HCT116 (cell line): ENCODE results near the gene RBM12. TPM values are rescaled to one million over a fixed set of nuclear protein-coding genes. Genes with fewer than 3 reads are reported as not detected.

ENCODE experiments used
- ATAC-seq: fragments of 200-7000 bp; cut with Tn5 transposase; 2 replicates; pipeline ENCODE4 v1.9.1; 2020; ENCODE audit warnings: mild to moderate bottlenecking, moderate library complexity
- BruUV-seq: library from RNA; stranded (reverse); fragments of 400-500 nt; replicated peaks from 2 replicates; lab custom pipeline; 2021; lab: Mats Ljungman, UMichigan
- CTCF ChIA-PET: fragments of 300-600 bp; sonication (Branson Sonifier 250); formaldehyde crosslinking; loops from one replicate; lab custom pipeline; 2021; ENCODE audit warnings: antibody characterized with exemption; lab: Charles Lee
- POLR2A ChIA-PET: fragments of 300-600, 350-600 bp; sonication (Branson Sonifier 250); formaldehyde crosslinking; loops from one replicate; lab custom pipeline; 2021; ENCODE audit warnings: antibody characterized with exemption; lab: Charles Lee
- RAD21 ChIA-PET, 2 experiments: fragments of 300-600 bp; sonication (Branson Sonifier 250); formaldehyde crosslinking; loops; one replicate each; lab custom pipeline; 2023; ENCODE audit warnings: low total read pairs in 2 of 2; ENCODE audit not compliant: uncharacterized antibody in 2 of 2, unreplicated experiment in 2 of 2, low non-redundant PET in 1 of 2; lab: Charles Lee
- DNase-seq: peaks from one replicate; pipeline ENCODE4 v3.0.0-alpha.2; 2010; ENCODE audit warnings: low read depth, low spot score
- H2AFZ ChIP-seq: fragments of 200-600 bp; shearing (Covaris generic), sonication (generic); 2 replicates; pipeline ENCODE4 v1.6.1; 2017; ENCODE audit warnings: low read depth, mixed run types, mixed read lengths, antibody characterized with exemption, low read length; ENCODE audit not compliant: poor library complexity, severe bottlenecking
- H3K27ac ChIP-seq: 2 replicates; pipeline ENCODE4 v1.5.1; 2012; ENCODE audit warnings: low read depth, low read length
- H3K27me3 ChIP-seq: fragments of 200-600 bp; sonication (generic); 2 replicates; pipeline ENCODE4 v1.6.1; 2016; ENCODE audit warnings: mixed run types, low read length, mixed read lengths; ENCODE audit not compliant: insufficient read depth
- H3K36me3 ChIP-seq, 2 experiments: fragments of 200-500 bp in 1 of 2; fragments of 200-600 bp in 1 of 2; sonication (Bioruptor generic) in 1 of 2; sonication (generic) in 1 of 2; 2 replicates each; pipeline versions ENCODE4 v1.5.1 to v1.6.1; 2014 to 2016; ENCODE audit warnings: low read length in 2 of 2, inconsistent platforms in 1 of 2, mixed read lengths in 1 of 2, mixed run types in 1 of 2; ENCODE audit not compliant: insufficient read depth in 2 of 2, control insufficient read depth in 1 of 2
- H3K4me1 ChIP-seq, 2 experiments: fragments of 200-600 bp in 1 of 2; sonication (generic) in 1 of 2; 2 replicates each; pipeline versions ENCODE4 v1.5.1 to v1.6.1; 2012 to 2017; ENCODE audit warnings: low read length in 2 of 2, inconsistent platforms in 1 of 2, mild to moderate bottlenecking in 1 of 2, mixed read lengths in 1 of 2, mixed run types in 1 of 2, moderate library complexity in 1 of 2; ENCODE audit not compliant: insufficient read depth in 2 of 2, control insufficient read depth in 1 of 2
- H3K4me2 ChIP-seq: fragments of 200-600 bp; sonication (generic); 2 replicates; pipeline ENCODE4 v1.6.1; 2017; ENCODE audit warnings: mixed run types, low read length, mixed read lengths
- H3K4me3 ChIP-seq, 2 experiments: fragments of 200-600 bp in 1 of 2; sonication (generic) in 1 of 2; replicated peaks in 1 of 2; 2 replicates each; pipeline ENCODE4 v1.5.1; 2011 to 2016; ENCODE audit warnings: low read length in 2 of 2, control low read depth in 1 of 2, low read depth in 1 of 2, mild to moderate bottlenecking in 1 of 2, mixed read lengths in 1 of 2, mixed run types in 1 of 2
- H3K79me2 ChIP-seq: fragments of 200-600 bp; sonication (generic); 2 replicates; pipeline ENCODE4 v1.6.1; 2017; ENCODE audit warnings: mild to moderate bottlenecking, mixed run types, low read length, moderate library complexity, mixed read lengths; ENCODE audit not compliant: insufficient read depth
- H3K9ac ChIP-seq: fragments of 200-600 bp; sonication (generic); 2 replicates; pipeline ENCODE4 v1.6.1; 2016; ENCODE audit warnings: low read length, mixed read lengths
- H3K9me2 ChIP-seq: fragments of 200-600 bp; sonication (generic), shearing (Covaris generic); 2 replicates; pipeline ENCODE4 v1.6.1; 2017; ENCODE audit warnings: mixed run types, mild to moderate bottlenecking, moderate library complexity; ENCODE audit not compliant: insufficient read depth
- H3K9me3 ChIP-seq, 2 experiments: fragments of 200-500 bp in 1 of 2; fragments of 200-600 bp in 1 of 2; sonication (Bioruptor generic) in 1 of 2; sonication (generic) in 1 of 2; 2 replicates each; pipeline ENCODE4 v1.6.1; 2014 to 2017; ENCODE audit warnings: low read length in 2 of 2, mixed read lengths in 2 of 2, inconsistent platforms in 1 of 2, low read depth in 1 of 2, mild to moderate bottlenecking in 1 of 2, mixed run types in 1 of 2, moderate library complexity in 1 of 2; ENCODE audit not compliant: control insufficient read depth in 1 of 2, insufficient read depth in 1 of 2
- H4K20me1 ChIP-seq: fragments of 200-600 bp; sonication (generic), shearing (Covaris generic); 2 replicates; pipeline ENCODE4 v1.6.1; 2017; ENCODE audit warnings: mixed run types, mild to moderate bottlenecking, moderate library complexity; ENCODE audit not compliant: insufficient read depth
- EGR1 ChIP-seq: IDR thresholded peaks from 2 replicates; pipeline ENCODE4 v1.6.1; 2012; ENCODE audit warnings: low read depth
- ELF1 ChIP-seq: IDR thresholded peaks from 2 replicates; pipeline ENCODE4 v1.6.1; 2012; ENCODE audit warnings: low read depth, borderline replicate concordance
- FOSL1 ChIP-seq: IDR thresholded peaks from 2 replicates; pipeline ENCODE4 v1.6.1; 2012; ENCODE audit warnings: low read depth
- JUND ChIP-seq: IDR thresholded peaks from 2 replicates; pipeline ENCODE4 v1.6.1; 2012
- MAX ChIP-seq: IDR thresholded peaks from 2 replicates; pipeline ENCODE4 v1.6.1; 2012
- POLR2AphosphoS5 ChIP-seq: IDR thresholded peaks from 2 replicates; pipeline ENCODE4 v1.6.1; 2011; ENCODE audit warnings: mild to moderate bottlenecking, low read depth, low read length, moderate library complexity
- RAD21 ChIP-seq: IDR thresholded peaks from 2 replicates; pipeline ENCODE4 v1.6.1; 2012; ENCODE audit warnings: low read depth, mild to moderate bottlenecking
- REST ChIP-seq: IDR thresholded peaks from 2 replicates; pipeline ENCODE4 v1.6.1; 2012; ENCODE audit warnings: low read depth
- ZBTB33 ChIP-seq: IDR thresholded peaks from 2 replicates; pipeline ENCODE4 v1.6.1; 2011; ENCODE audit warnings: mild to moderate bottlenecking, low read length, moderate library complexity; ENCODE audit not compliant: insufficient replicate concordance; ENCODE audit errors: extremely low read depth
- intact Hi-C: fragments of 100-400 bp; cut with micrococcal nuclease; formaldehyde crosslinking; loops from 2 replicates; pipeline ENCODE4 v1.10.0; 2022
- total RNA-seq: library from RNA; stranded (reverse); gene quantifications from one replicate; pipeline ENCODE4 v1.2.1, GENCODE V29; 2021; ENCODE audit not compliant: unreplicated experiment
- TF ChIP-seq, protein P1 (sequence below): IDR thresholded peaks from 2 replicates; pipeline ENCODE4 v1.6.1; 2012

Gene RBM12
- total RNA-seq, 1 experiment from 2014 or later: 110 TPM

GRCh38 chr20:35640724-35641123 is 24.0 kb downstream of the RBM12 start:
- DNase-seq: no peak
- CTCF ChIA-PET: no interaction called here
- no peaks in the 10 kb centered on the region for H3K36me3 ChIP-seq
- peaks cover 99% of the 10 kb centered on the region for H3K79me2 ChIP-seq
- H3K27me3 ChIP-seq: no peaks in the 10 kb centered on the region
- H3K4me1 ChIP-seq: no peaks in the 10 kb centered on the region
- H2AFZ ChIP-seq: no peak overlapping the region
- POLR2A ChIA-PET: no interaction called here
- TF ChIP-seq ZBTB33: no peak
- TF ChIP-seq RAD21: no peak
- TF ChIP-seq REST: no peak
- no peak for TF ChIP-seq FOSL1
- TF ChIP-seq EGR1: no peak
- TF ChIP-seq, protein P1, sequence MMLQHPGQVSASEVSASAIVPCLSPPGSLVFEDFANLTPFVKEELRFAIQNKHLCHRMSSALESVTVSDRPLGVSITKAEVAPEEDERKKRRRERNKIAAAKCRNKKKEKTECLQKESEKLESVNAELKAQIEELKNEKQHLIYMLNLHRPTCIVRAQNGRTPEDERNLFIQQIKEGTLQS: no peak
- no peak for TF ChIP-seq MAX
- no peak for TF ChIP-seq ELF1
- TF ChIP-seq POLR2AphosphoS5: no peak
- TF ChIP-seq JUND: no peak
- no peak overlapping the region for H3K4me2 ChIP-seq
- intact Hi-C loops: no loop called here
- no peak overlapping the region for H3K9ac ChIP-seq
- no peak overlapping the region for H3K27ac ChIP-seq
- no peaks in the 10 kb centered on the region for H3K9me3 ChIP-seq
- peaks cover 15% of the 10 kb centered on the region; the same call in 1 of the 2 replicates for H4K20me1 ChIP-seq
- RAD21 ChIA-PET: no interaction called here
- BruUV-seq: no TSS peak
- no peaks in the 10 kb centered on the region for H3K9me2 ChIP-seq
- ATAC-seq: no peak
- H3K4me3 ChIP-seq: no peak overlapping the region
